GM19099 (cell line): ENCODE data around the gene TUSC2.
A peak's percentile ranks its signal among the peaks of the same experiment; 100 is the strongest.

Source experiments
- POLR2A ChIP-seq: IDR thresholded peaks from 3 replicates; pipeline ENCODE4 v1.6.1; 2011; ENCODE audit warnings: low read depth; ENCODE audit not compliant: insufficient read length; ENCODE audit errors: extremely low read depth

Gene TUSC2

GRCh38 chr3:50298836-50299637 lies 29.0 kb downstream of the TUSC2 start, which contains the start of the genes HYAL3 and NAA80:
Gene HYAL3 (minus strand): TSS chr3:50299405. CDS start chr3:50295602, 3,803 bp downstream.
Gene NAA80 (minus strand): TSS chr3:50299405. CDS start chr3:50297463, 1,942 bp downstream.
- TF ChIP-seq POLR2A: peak; percentile 86

- no peak for TF ChIP-seq POLR2A
Measured at GRCh38 chr3:50297896-50298725, 29.9 kb downstream of the TUSC2 start.

GRCh38 chr3:50297384-50297775 lies 30.6 kb downstream of the TUSC2 start:
- TF ChIP-seq POLR2A: no peak

- TF ChIP-seq POLR2A: no peak
Measured at GRCh38 chr3:50296721-50297383, 31.2 kb downstream of the TUSC2 start.

- no peak for TF ChIP-seq POLR2A
Measured at GRCh38 chr3:50295553-50296431, 32.2 kb downstream of the TUSC2 start.

- TF ChIP-seq POLR2A: no peak
Measured at GRCh38 chr3:50294492-50295403, 33.3 kb downstream of the TUSC2 start.

- no peak for TF ChIP-seq POLR2A
Measured at GRCh38 chr3:50294089-50294488, 33.9 kb downstream of the TUSC2 start.

GRCh38 chr3:50293079-50293801 lies 34.8 kb downstream of the TUSC2 start:
- TF ChIP-seq POLR2A: no peak

- TF ChIP-seq POLR2A: peak; percentile 82
Measured at GRCh38 chr3:50292159-50293078, 35.6 kb downstream of the TUSC2 start, which contains the start of gene IFRD2. Gene IFRD2 (minus strand): TSS chr3:50292429. CDS start chr3:50292274, 155 bp downstream.

GRCh38 chr3:50290161-50290641 lies 37.8 kb downstream of the TUSC2 start:
- no peak for TF ChIP-seq POLR2A

- TF ChIP-seq POLR2A: no peak
Measured at GRCh38 chr3:50289130-50289529, 38.9 kb downstream of the TUSC2 start.
